Mammary epithelial cell (primary cell): ENCODE results near the gene IRX4.

Source experiments
- CTCF ChIP-seq, 2 donors: IDR thresholded peaks in 1 of 2; conservative IDR thresholded peaks in 1 of 2; 2 replicates each; pipeline ENCODE4 v1.5.1; 2011 to 2012; ENCODE audit warnings: inconsistent platforms in 2 of 2, low read length in 2 of 2, mild to moderate bottlenecking in 2 of 2, control low read depth in 1 of 2, low read depth in 1 of 2; ENCODE audit not compliant: insufficient read depth in 1 of 2; ENCODE audit errors: extremely low read depth in 1 of 2
- EZH2 ChIP-seq: IDR thresholded peaks from 2 replicates; pipeline ENCODE4 v1.6.1; 2012; ENCODE audit warnings: low read length, inconsistent platforms, borderline replicate concordance

DNA sequence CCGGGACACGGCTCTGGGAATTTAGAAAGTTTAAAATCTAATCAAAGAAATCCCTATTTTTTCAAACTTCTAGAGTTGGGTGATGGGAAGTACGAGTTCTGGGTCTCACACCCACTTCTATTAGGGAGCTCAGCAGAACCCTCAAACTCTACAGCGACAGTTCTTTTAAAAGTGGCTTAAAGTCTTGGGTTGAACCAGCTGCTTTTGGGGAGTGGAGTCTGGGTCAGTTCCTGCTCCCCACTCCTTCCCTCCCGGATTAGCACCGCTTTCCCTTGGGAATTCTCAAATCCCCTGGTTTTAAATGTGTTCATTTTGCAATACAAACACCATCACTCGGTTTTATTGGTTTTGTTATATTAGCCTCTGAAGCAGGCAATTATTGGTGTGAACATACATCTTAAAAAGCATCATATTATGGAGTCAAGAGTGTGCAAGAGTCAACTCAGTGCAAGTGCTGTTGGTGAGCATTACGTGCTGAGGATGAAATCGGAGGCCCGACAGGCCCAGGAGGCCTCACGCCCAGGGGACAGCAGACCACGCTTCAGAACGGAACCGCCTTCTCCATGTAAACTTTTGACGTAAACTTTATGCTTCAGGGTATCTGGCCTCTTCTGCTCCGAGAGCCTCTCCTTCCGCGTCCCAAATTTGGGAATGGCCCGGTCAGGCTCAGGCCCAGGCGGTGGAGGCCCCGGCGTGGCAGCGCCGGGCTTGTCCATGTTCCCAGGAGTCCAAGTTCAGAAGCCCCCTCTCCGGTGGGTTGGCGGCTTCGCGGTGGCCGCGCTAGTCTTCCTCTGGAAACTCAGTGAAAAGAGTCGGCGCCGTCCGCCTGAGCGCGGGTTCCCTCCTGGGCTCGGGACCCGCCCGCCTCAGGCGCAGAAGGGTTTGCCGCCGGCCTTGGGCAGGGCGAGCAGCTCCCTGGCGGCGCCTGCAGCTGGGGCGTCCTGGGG lies 5.3 kb downstream of the IRX4 start:
- TF ChIP-seq CTCF (conservative IDR thresholded peaks at IDR 0.05 in 1 of 2, IDR thresholded peaks at IDR 0.05 in 1 of 2; ENCODE audit: extremely low read depth in 1 of 2, insufficient read depth in 1 of 2, low read depth in 1 of 2, low read length in 2 of 2) (no peak), EZH2 (no peak)
